ENCODE measurements around the gene HTRA1. TPM values are rescaled to one million over a fixed set of nuclear protein-coding genes. Genes with fewer than 3 reads are reported as not detected.
A peak's percentile ranks its signal among the peaks of the same experiment; 100 is the strongest.

The HTRA1 gene
- total RNA-seq, 1 donor from 2014 or later: 1,504 TPM

DNA sequence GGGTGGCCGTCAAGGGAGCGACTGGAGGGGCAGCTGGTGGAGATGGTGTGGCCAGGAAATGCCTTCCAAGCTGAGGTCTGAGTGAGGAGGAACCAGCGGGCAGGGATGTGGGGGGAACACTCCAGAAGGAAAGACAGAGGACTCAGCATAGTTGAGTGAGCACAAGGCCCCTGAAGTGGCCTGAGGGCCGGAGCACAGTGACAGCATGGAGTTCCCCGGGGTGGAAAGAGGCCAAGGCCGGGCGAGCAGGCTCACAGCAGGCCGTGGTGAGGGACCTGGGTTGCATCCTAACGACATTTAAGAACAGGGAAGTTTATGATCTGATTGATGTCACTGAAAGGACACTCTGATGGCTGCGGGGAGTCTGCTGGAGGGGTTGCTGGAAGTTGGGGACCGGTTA is 48.0 kb downstream of the HTRA1 start:
- peaks cover 29% of the 10 kb centered on the region for H3K4me1 Mint-ChIP-seq (ENCODE audit: low read depth)
- TF ChIP-seq, protein P1, sequence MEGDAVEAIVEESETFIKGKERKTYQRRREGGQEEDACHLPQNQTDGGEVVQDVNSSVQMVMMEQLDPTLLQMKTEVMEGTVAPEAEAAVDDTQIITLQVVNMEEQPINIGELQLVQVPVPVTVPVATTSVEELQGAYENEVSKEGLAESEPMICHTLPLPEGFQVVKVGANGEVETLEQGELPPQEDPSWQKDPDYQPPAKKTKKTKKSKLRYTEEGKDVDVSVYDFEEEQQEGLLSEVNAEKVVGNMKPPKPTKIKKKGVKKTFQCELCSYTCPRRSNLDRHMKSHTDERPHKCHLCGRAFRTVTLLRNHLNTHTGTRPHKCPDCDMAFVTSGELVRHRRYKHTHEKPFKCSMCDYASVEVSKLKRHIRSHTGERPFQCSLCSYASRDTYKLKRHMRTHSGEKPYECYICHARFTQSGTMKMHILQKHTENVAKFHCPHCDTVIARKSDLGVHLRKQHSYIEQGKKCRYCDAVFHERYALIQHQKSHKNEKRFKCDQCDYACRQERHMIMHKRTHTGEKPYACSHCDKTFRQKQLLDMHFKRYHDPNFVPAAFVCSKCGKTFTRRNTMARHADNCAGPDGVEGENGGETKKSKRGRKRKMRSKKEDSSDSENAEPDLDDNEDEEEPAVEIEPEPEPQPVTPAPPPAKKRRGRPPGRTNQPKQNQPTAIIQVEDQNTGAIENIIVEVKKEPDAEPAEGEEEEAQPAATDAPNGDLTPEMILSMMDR (IDR thresholded peaks at IDR 0.05): no peak
- no peaks in the 10 kb centered on the region for H3K27me3 Mint-ChIP-seq (ENCODE audit: low read depth)
- peaks cover 61% of the 10 kb centered on the region for H3K36me3 Mint-ChIP-seq (ENCODE audit: low read depth)
- H3K4me3 Mint-ChIP-seq (ENCODE audit: unreplicated experiment): no peak overlapping the region
- H3K9me3 Mint-ChIP-seq (ENCODE audit: low read depth): no peaks in the 10 kb centered on the region
- DNase-seq (ENCODE audit: low spot score): no peak
- peak overlapping the region; percentile 54 for H3K27ac Mint-ChIP-seq (ENCODE audit: unreplicated experiment)

DNA sequence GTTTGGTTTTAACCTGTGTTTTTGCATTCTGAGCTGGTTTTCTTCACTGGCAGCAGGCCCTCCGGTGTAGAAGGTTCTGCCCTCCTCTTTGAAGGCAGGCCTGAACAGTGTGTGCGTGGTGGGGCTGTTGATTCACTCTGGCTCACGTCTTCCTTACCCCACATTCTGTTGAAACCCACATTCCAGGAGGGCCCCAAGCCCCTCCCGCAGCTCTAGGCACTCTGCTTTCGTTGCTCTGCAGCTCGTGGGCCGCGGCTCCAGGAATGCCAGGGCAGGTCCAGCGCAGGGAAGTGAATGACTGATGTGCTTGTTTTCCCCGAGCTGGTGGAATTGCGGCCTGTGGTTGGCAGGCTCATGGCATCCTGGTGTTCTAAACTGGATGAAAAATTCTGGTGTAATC is 49.0 kb downstream of the HTRA1 start:
- peaks cover 19% of the 10 kb centered on the region for H3K4me1 Mint-ChIP-seq (ENCODE audit: low read depth)
- H3K9me3 Mint-ChIP-seq (ENCODE audit: low read depth): no peaks in the 10 kb centered on the region
- no peak for DNase-seq (ENCODE audit: low spot score)
- peak overlapping the region; percentile 15 for H3K27ac Mint-ChIP-seq (ENCODE audit: unreplicated experiment)
- no peaks in the 10 kb centered on the region for H3K27me3 Mint-ChIP-seq (ENCODE audit: low read depth)
- no peak overlapping the region for H3K4me3 Mint-ChIP-seq (ENCODE audit: unreplicated experiment)
- H3K36me3 Mint-ChIP-seq (ENCODE audit: low read depth): peaks cover 59% of the 10 kb centered on the region
- TF ChIP-seq, protein P1 (IDR thresholded peaks at IDR 0.05): no peak

DNA sequence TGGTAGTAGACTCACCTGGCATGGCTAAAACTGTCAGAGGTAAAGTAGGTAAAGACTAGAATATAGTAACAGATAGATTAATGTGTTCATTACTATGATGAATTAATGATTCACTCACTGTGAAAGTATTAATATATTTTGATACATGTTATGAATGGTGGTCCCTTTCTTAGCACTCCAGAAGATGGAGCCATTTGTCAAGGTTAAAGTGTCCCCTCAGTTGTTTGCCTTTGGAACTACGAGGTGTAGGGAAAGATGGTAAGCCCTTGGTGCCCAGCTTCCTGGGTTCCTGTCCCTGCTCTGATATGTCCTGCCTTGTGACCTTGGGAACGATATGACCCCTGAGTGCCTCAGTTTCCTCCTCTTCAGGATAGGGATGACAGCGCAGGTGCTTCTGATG is 49.4 kb downstream of the HTRA1 start:
- Mint-ChIP-seq H3K36me3 (ENCODE audit: low read depth) (peaks cover 59% of the 10 kb centered on the region), H3K27ac (ENCODE audit: unreplicated experiment) (peak overlapping the region; percentile 5), H3K27me3 (ENCODE audit: low read depth) (no peaks in the 10 kb centered on the region), H3K9me3 (ENCODE audit: low read depth) (no peaks in the 10 kb centered on the region), H3K4me1 (ENCODE audit: low read depth) (peaks cover 16% of the 10 kb centered on the region), H3K4me3 (ENCODE audit: unreplicated experiment) (no peak overlapping the region)
- DNase-seq (ENCODE audit: low spot score): no peak
- TF ChIP-seq, protein P1 (IDR thresholded peaks at IDR 0.05): peak; percentile 21

DNA sequence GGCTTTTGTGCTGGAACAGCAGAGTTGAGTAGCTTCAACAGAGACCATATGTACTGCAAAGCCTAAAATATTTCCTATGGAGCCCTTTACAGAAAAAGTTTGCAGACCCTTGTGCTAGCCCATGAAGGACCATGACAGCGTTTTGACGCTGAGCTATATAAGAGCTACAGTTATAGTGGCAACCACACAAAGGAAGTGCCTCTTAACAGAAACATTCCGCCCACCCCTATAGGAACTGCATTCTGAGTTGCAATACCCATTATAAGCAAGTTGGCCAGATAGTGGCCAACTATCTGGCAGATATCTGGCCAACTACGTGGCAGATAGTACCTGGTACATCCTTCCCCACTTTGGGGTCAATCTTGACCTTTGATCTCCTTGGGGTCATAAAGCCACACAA is 51.7 kb downstream of the HTRA1 start:
- no peaks in the 10 kb centered on the region for H3K9me3 Mint-ChIP-seq (ENCODE audit: low read depth)
- H3K4me1 Mint-ChIP-seq (ENCODE audit: low read depth): peaks cover 3% of the 10 kb centered on the region
- H3K27me3 Mint-ChIP-seq (ENCODE audit: low read depth): no peaks in the 10 kb centered on the region
- no peak overlapping the region for H3K27ac Mint-ChIP-seq (ENCODE audit: unreplicated experiment)
- DNase-seq (ENCODE audit: low spot score): no peak
- peaks cover 61% of the 10 kb centered on the region for H3K36me3 Mint-ChIP-seq (ENCODE audit: low read depth)
- TF ChIP-seq, protein P1 (IDR thresholded peaks at IDR 0.05): no peak
- no peak overlapping the region for H3K4me3 Mint-ChIP-seq (ENCODE audit: unreplicated experiment)

DNA sequence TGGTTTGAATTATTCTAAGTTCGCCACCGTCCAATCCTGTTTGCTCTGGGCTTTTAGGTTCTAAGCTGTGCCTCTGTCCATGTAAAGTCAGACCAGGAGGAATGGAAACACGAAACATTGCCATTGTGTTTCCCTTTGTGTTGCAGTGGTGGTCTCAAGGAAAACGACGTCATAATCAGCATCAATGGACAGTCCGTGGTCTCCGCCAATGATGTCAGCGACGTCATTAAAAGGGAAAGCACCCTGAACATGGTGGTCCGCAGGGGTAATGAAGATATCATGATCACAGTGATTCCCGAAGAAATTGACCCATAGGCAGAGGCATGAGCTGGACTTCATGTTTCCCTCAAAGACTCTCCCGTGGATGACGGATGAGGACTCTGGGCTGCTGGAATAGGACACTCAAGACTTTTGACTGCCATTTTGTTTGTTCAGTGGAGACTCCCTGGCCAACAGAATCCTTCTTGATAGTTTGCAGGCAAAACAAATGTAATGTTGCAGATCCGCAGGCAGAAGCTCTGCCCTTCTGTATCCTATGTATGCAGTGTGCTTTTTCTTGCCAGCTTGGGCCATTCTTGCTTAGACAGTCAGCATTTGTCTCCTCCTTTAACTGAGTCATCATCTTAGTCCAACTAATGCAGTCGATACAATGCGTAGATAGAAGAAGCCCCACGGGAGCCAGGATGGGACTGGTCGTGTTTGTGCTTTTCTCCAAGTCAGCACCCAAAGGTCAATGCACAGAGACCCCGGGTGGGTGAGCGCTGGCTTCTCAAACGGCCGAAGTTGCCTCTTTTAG is 52.9 kb downstream of the HTRA1 start:
- TF ChIP-seq, protein P1 (IDR thresholded peaks at IDR 0.05): no peak
- Mint-ChIP-seq H3K27me3 (ENCODE audit: low read depth) (no peaks in the 10 kb centered on the region), H3K27ac (ENCODE audit: unreplicated experiment) (no peak overlapping the region), H3K4me3 (ENCODE audit: unreplicated experiment) (no peak overlapping the region), H3K36me3 (ENCODE audit: low read depth) (peaks cover 63% of the 10 kb centered on the region), H3K9me3 (ENCODE audit: low read depth) (no peaks in the 10 kb centered on the region), H3K4me1 (ENCODE audit: low read depth) (peaks cover 3% of the 10 kb centered on the region)
- DNase-seq (ENCODE audit: low spot score): no peak

All from chondrocyte (in vitro differentiated cells).